Left colon (tissue), 2 donors: ENCODE measurements around the gene CSNK1G1. TPM values are rescaled to one million over a fixed set of nuclear protein-coding genes. Genes with fewer than 3 reads are reported as not detected.
A peak's percentile ranks its signal among the peaks of the same experiment; 100 is the strongest.
"Not testable (repeated sequence)": the region's sequence is repeated elsewhere in the genome, so short reads cannot be mapped to it uniquely, and the experiment has no call there.

ENCODE experiments used
- ATAC-seq: fragments of 200-7000 bp; cut with Tn5 transposase; one replicate; pipeline ENCODE4 v1.9.1; 2020; ENCODE audit warnings: mild to moderate bottlenecking, moderate library complexity
- DNase-seq, 2 donors: peaks; one replicate each; pipeline ENCODE4 v3.0.0-alpha.2; 2020
- intact Hi-C, 2 donors: fragments of 100-400 bp; cut with DNase I in 1 of 2; cut with micrococcal nuclease in 1 of 2; formaldehyde crosslinking; loops; one replicate each; pipeline versions ENCODE4 v1.11.2 to v1.14.0; 2022; cut with DNase I, micrococcal nuclease
- total RNA-seq, 2 donors: library from RNA; stranded (reverse); fragmentation: NEBNext Ultra II Directional; extraction: Animal tissue kit (Norgen Biotek cat#: 25700); gene quantifications; one replicate each; pipeline ENCODE4 v1.2.1, GENCODE V29; 2021
- donor health status: DM: no; HTN: no; CAD: no.
- donor health status: DM: yes; HTN: yes; CAD: no.

The CSNK1G1 gene
- total RNA-seq, 2 donors from 2014 or later = 19.9 to 20.4 TPM

- intact Hi-C loops = loop anchor here in 1 of 2 donors (10.0 kb wide), 1 partner anchor 151 kb away; no protein-coding TSS in a partner anchor
- no peak for DNase-seq
- ATAC-seq = peak; percentile 32
Measured at GRCh38 chr15:64355348-64355943, 527 bp downstream of the CSNK1G1 start.

GRCh38 chr15:64354688-64355344 lies 1.2 kb downstream of the CSNK1G1 start:
- intact Hi-C loops = loop anchor here in 1 of 2 donors (10.0 kb wide), 1 partner anchor 150 kb away; no protein-coding TSS in a partner anchor
- DNase-seq = no peak

GRCh38 chr15:64351265-64351664 lies 4.7 kb downstream of the CSNK1G1 start:
- DNase-seq (no peak), ATAC-seq (no peak)
- intact Hi-C loops = loop anchor here in 1 of 2 donors (10.0 kb wide), 1 partner anchor 146 kb away; no protein-coding TSS in a partner anchor

More at GRCh38 chr15:64354688-64355344, 1.2 kb downstream of the CSNK1G1 start:
- ATAC-seq = no peak

- ATAC-seq (no peak), DNase-seq (no peak)
- intact Hi-C loops = no loop called here
Measured at GRCh38 chr15:64349375-64349774, 6.6 kb downstream of the CSNK1G1 start.

- ATAC-seq (no peak), DNase-seq (no peak)
- intact Hi-C loops = no loop called here
Measured at GRCh38 chr15:64348455-64348854, 7.5 kb downstream of the CSNK1G1 start.

- ATAC-seq, intact Hi-C loops, DNase-seq: not testable (repeated sequence)
Measured at GRCh38 chr15:64346242-64346641, 9.7 kb downstream of the CSNK1G1 start.

GRCh38 chr15:64344651-64345294 lies 11.2 kb downstream of the CSNK1G1 start:
- DNase-seq = no peak
- intact Hi-C loops = no loop called here
- no peak for ATAC-seq

- intact Hi-C loops = no loop called here
- no peak for DNase-seq
- ATAC-seq = no peak
Measured at GRCh38 chr15:64343841-64344240, 12.1 kb downstream of the CSNK1G1 start.

GRCh38 chr15:64343222-64343621 lies 12.8 kb downstream of the CSNK1G1 start:
- no peak for DNase-seq
- ATAC-seq = no peak
- intact Hi-C loops = no loop called here

- DNase-seq (no peak), ATAC-seq (no peak)
- intact Hi-C loops = no loop called here
Measured at GRCh38 chr15:64341961-64342360, 14.0 kb downstream of the CSNK1G1 start.

GRCh38 chr15:64340355-64340754 lies 15.6 kb downstream of the CSNK1G1 start:
- no peak for DNase-seq
- ATAC-seq = peak; percentile 97
- intact Hi-C loops = no loop called here

GRCh38 chr15:64337761-64338160 lies 18.2 kb downstream of the CSNK1G1 start:
- ATAC-seq (no peak), DNase-seq (no peak)
- intact Hi-C loops = no loop called here

GRCh38 chr15:64333986-64334929 lies 21.7 kb downstream of the CSNK1G1 start:
- DNase-seq (peak; percentile 38 to 41), ATAC-seq (peak; percentile 89)
- intact Hi-C loops = no loop called here

GRCh38 chr15:64333516-64333915 lies 22.5 kb downstream of the CSNK1G1 start:
- DNase-seq = no peak
- ATAC-seq = no peak
- intact Hi-C loops = no loop called here

GRCh38 chr15:64331668-64332067 lies 24.3 kb downstream of the CSNK1G1 start:
- not testable (repeated sequence) for DNase-seq, ATAC-seq

GRCh38 chr15:64326975-64327374 lies 29.0 kb downstream of the CSNK1G1 start:
- peak; percentile 57 for ATAC-seq
- DNase-seq = peak; percentile 38 to 55
- intact Hi-C loops = not testable (repeated sequence)

More at GRCh38 chr15:64331668-64332067, 24.3 kb downstream of the CSNK1G1 start:
- intact Hi-C loops = not testable (repeated sequence)

GRCh38 chr15:64326458-64326857 lies 29.5 kb downstream of the CSNK1G1 start:
- ATAC-seq = peak; percentile 94
- intact Hi-C loops, DNase-seq: not testable (repeated sequence)

- ATAC-seq (no peak), DNase-seq (no peak)
- intact Hi-C loops = no loop called here
Measured at GRCh38 chr15:64324165-64324877, 31.7 kb downstream of the CSNK1G1 start.
